HL-60 (cell line): ENCODE data around the gene HES5.

Experiments
- DNase-seq, 2 experiments: peaks; one replicate each; pipeline ENCODE4 v3.0.0-alpha.2; 2010 to 2020; ENCODE audit warnings: low read depth in 1 of 2, low spot score in 1 of 2
- H3K27ac ChIP-seq: fragments of 250-450 bp; sonication (Bioruptor Pico); replicated peaks from 2 replicates; pipeline ENCODE4 v1.5.1; 2020; ENCODE audit warnings: mild to moderate bottlenecking, moderate library complexity
- H3K27me3 ChIP-seq: fragments of 250-450 bp; sonication (Bioruptor Pico); 2 replicates; pipeline ENCODE4 v1.5.1; 2021; ENCODE audit warnings: mild to moderate bottlenecking, moderate library complexity; ENCODE audit not compliant: insufficient read depth, poor library complexity, severe bottlenecking
- H3K4me3 ChIP-seq: replicated peaks from 2 replicates; pipeline ENCODE4 v1.5.1; 2011; ENCODE audit warnings: mild to moderate bottlenecking, control low read depth, low read length; ENCODE audit not compliant: insufficient read depth
- CTCF ChIP-seq: IDR thresholded peaks from one replicate; pipeline ENCODE4 v1.5.1; 2011; ENCODE audit warnings: low read length, control low read depth, inconsistent platforms; ENCODE audit not compliant: insufficient read depth
- GABPA ChIP-seq: IDR thresholded peaks from 2 replicates; pipeline ENCODE4 v1.6.1; 2012; ENCODE audit warnings: low read depth
- POLR2AphosphoS5 ChIP-seq: IDR thresholded peaks from 2 replicates; pipeline ENCODE4 v1.6.1; 2012; ENCODE audit warnings: low read depth
- SPI1 ChIP-seq: IDR thresholded peaks from 2 replicates; pipeline ENCODE4 v1.6.1; 2012; ENCODE audit warnings: low read depth, mild to moderate bottlenecking, borderline replicate concordance
- TF ChIP-seq, protein P1 (sequence below): IDR thresholded peaks from 2 replicates; pipeline ENCODE4 v1.6.1; 2012; ENCODE audit warnings: low read depth; ENCODE audit not compliant: insufficient replicate concordance

Gene HES5

GRCh38 chr1:2503554-2504224 is 26.4 kb downstream of the HES5 start:
- TF ChIP-seq CTCF (no peak), GABPA (no peak), SPI1 (no peak), POLR2AphosphoS5 (no peak)
- TF ChIP-seq, protein P1, sequence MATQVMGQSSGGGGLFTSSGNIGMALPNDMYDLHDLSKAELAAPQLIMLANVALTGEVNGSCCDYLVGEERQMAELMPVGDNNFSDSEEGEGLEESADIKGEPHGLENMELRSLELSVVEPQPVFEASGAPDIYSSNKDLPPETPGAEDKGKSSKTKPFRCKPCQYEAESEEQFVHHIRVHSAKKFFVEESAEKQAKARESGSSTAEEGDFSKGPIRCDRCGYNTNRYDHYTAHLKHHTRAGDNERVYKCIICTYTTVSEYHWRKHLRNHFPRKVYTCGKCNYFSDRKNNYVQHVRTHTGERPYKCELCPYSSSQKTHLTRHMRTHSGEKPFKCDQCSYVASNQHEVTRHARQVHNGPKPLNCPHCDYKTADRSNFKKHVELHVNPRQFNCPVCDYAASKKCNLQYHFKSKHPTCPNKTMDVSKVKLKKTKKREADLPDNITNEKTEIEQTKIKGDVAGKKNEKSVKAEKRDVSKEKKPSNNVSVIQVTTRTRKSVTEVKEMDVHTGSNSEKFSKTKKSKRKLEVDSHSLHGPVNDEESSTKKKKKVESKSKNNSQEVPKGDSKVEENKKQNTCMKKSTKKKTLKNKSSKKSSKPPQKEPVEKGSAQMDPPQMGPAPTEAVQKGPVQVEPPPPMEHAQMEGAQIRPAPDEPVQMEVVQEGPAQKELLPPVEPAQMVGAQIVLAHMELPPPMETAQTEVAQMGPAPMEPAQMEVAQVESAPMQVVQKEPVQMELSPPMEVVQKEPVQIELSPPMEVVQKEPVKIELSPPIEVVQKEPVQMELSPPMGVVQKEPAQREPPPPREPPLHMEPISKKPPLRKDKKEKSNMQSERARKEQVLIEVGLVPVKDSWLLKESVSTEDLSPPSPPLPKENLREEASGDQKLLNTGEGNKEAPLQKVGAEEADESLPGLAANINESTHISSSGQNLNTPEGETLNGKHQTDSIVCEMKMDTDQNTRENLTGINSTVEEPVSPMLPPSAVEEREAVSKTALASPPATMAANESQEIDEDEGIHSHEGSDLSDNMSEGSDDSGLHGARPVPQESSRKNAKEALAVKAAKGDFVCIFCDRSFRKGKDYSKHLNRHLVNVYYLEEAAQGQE: no peak
- peaks cover 10% of the 10 kb centered on the region for H3K27me3 ChIP-seq
- H3K27ac ChIP-seq: no peak overlapping the region
- no peak overlapping the region for H3K4me3 ChIP-seq
- no peak for DNase-seq

DNA sequence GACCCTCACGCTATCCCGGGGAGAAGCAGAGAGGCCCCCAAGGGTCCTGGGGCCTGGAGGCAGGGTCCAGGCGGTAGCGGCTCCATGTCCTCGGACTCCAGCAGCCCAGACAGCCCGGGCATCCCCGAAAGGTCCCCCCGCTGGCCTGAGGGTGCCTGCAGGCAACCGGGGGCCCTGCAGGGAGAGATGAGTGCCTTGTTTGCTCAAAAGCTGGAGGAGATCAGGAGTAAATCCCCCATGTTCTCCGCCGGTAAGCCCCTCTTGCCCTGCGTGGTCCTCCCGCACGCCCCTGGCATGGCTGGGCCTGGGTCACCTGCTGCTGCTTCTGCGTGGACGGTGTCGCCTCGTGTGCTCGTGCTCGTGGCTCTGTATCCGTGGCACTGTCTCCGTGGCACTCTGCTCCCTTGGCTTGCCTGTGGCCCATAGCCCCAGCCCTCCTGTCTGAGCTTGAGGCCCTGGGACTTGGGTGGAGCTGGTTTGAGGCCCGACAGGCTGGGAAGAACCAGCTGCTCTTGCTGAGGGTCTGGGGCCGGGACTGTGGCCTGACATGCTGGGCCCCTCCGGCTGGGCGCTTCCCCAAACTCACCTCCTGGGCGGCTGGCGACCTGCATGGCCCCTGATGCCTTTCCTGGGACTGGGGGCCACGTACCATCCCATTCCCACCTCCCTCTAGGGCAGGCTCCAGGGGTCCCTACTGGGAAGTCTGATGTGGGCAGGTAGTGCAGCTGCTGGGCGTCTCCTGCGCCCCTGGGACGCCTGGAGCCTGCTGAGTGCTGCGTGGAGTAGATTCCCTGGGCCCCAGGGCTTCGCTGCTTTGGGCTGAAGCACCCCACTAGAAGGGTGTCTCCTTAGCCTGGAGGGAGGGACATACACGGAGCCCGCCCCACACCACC is 27.2 kb downstream of the HES5 start:
- TF ChIP-seq GABPA (no peak), SPI1 (no peak), CTCF (no peak), POLR2AphosphoS5 (no peak)
- TF ChIP-seq, protein P1: no peak
- DNase-seq: no peak
- Histone ChIP-seq H3K27me3 (peaks cover 10% of the 10 kb centered on the region), H3K27ac (no peak overlapping the region), H3K4me3 (no peak overlapping the region)

DNA sequence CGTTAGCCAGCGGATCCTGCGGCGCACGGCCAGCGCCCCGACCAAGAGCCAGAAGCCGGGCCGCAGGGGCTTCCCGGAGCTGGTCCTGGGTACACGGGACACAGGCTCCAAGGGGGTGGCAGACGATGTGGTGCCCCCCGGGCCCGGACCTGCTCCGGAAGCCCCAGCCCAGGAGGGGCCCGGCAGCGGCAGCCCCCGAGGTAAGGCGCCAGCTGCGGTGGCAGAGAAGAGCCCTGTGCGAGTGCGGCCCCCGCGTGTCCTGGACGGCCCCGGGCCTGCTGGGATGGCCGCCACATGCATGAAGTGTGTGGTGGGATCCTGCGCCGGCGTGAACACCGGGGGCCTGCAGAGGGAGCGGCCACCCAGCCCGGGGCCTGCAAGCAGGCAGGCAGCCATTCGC is 27.9 kb downstream of the HES5 start:
- no peak for DNase-seq
- peaks cover 10% of the 10 kb centered on the region for H3K27me3 ChIP-seq
- TF ChIP-seq, protein P1: no peak
- no peak for TF ChIP-seq CTCF
- TF ChIP-seq GABPA: no peak
- no peak for TF ChIP-seq POLR2AphosphoS5
- no peak for TF ChIP-seq SPI1
- H3K27ac ChIP-seq: no peak overlapping the region
- H3K4me3 ChIP-seq: no peak overlapping the region
